K562 (cell line): Measurements from ENCODE around the gene CNTRL. TPM values are rescaled to one million over a fixed set of nuclear protein-coding genes. Genes with fewer than 3 reads are reported as not detected.

Experiments
- ATF1 ChIP-seq, 2 experiments: fragments of 450-650 bp in 1 of 2; IDR thresholded peaks; 2 replicates each; pipeline ENCODE4 v1.6.1; 2016; ENCODE audit warnings: missing compliant biosample characterization in 1 of 2, missing genetic modification characterization in 1 of 2
- CHD2 ChIP-seq: IDR thresholded peaks from 2 replicates; pipeline ENCODE4 v1.6.1; 2011; ENCODE audit warnings: low read depth, low read length
- FOXJ3 ChIP-seq: sonication (generic); formaldehyde crosslinking; IDR thresholded peaks from 2 replicates; pipeline ENCODE4 v1.4.0; 2020; ENCODE audit warnings: mild to moderate bottlenecking, missing genetic modification reagents
- GATAD2A ChIP-seq: fragments of 450-650 bp; IDR thresholded peaks from 2 replicates; pipeline ENCODE4 v1.6.1; 2017
- GTF2B ChIP-seq: IDR thresholded peaks from 2 replicates; pipeline ENCODE4 v1.6.1; 2011; ENCODE audit not compliant: insufficient read length; ENCODE audit errors: extremely low read depth
- HDAC6 ChIP-seq: IDR thresholded peaks from 2 replicates; pipeline ENCODE4 v1.6.1; 2012; ENCODE audit warnings: low read depth, mild to moderate bottlenecking, control low read depth, inconsistent platforms, low read length, moderate library complexity
- KAT8 ChIP-seq: fragments of 450-650 bp; IDR thresholded peaks from 2 replicates; pipeline ENCODE4 v1.6.1; 2016; ENCODE audit warnings: low read depth, mild to moderate bottlenecking
- MTA2 ChIP-seq: fragments of 450-650 bp; IDR thresholded peaks from 2 replicates; pipeline ENCODE4 v1.6.1; 2016; ENCODE audit warnings: low read depth
- PYGO2 ChIP-seq: fragments of 450-650 bp; IDR thresholded peaks from 2 replicates; pipeline ENCODE4 v1.6.1; 2016; ENCODE audit warnings: mild to moderate bottlenecking, missing genetic modification characterization, moderate library complexity, missing compliant biosample characterization
- SIRT6 ChIP-seq: IDR thresholded peaks from one replicate; pipeline ENCODE4 v1.6.1; 2012; ENCODE audit warnings: low read depth, mild to moderate bottlenecking, control low read depth, inconsistent platforms, low read length, moderate library complexity
- SRSF3 ChIP-seq: fragments of 200-400 bp; formaldehyde crosslinking; IDR thresholded peaks from 2 replicates; pipeline ENCODE4 v1.6.1; 2016; ENCODE audit warnings: mild to moderate bottlenecking, low read length, moderate library complexity; ENCODE audit not compliant: insufficient read depth
- TEAD4 ChIP-seq, 2 experiments: sonication (generic) in 1 of 2; formaldehyde crosslinking in 1 of 2; IDR thresholded peaks; 2 replicates each; pipeline versions ENCODE4 v1.6.1 to v1.8.0; 2012 to 2022; ENCODE audit warnings: borderline replicate concordance in 1 of 2, inconsistent platforms in 1 of 2, low read length in 1 of 2, mild to moderate bottlenecking in 1 of 2, missing genetic modification reagents in 1 of 2
- ZBTB1 ChIP-seq: sonication (generic); formaldehyde crosslinking; IDR thresholded peaks from 2 replicates; pipeline ENCODE4 v1.8.1; 2023; ENCODE audit warnings: missing genetic modification reagents, low read depth, mild to moderate bottlenecking, borderline replicate concordance
- ZC3H8 ChIP-seq: fragments of 450-650 bp; IDR thresholded peaks from 2 replicates; pipeline ENCODE4 v1.6.1; 2017
- ZNF140 ChIP-seq: fragments of 250-450 bp; sonication (Bioruptor Pico); IDR thresholded peaks from 2 replicates; pipeline ENCODE4 v1.8.0; 2021; ENCODE audit warnings: moderate library complexity, mild to moderate bottlenecking, inconsistent platforms
- ZNF224 ChIP-seq: sonication (generic); formaldehyde crosslinking; IDR thresholded peaks from 2 replicates; pipeline ENCODE4 v1.8.0; 2022; ENCODE audit warnings: mild to moderate bottlenecking, missing genetic modification reagents
- ZNF639 ChIP-seq, 2 experiments: fragments of 200-800 bp in 1 of 2; sonication (Bioruptor generic) in 1 of 2; sonication (generic) in 1 of 2; formaldehyde crosslinking in 1 of 2; IDR thresholded peaks in 1 of 2; conservative IDR thresholded peaks in 1 of 2; 2 replicates each; pipeline versions ENCODE4 v1.5.0 to v1.6.1; 2016 to 2020; ENCODE audit warnings: missing compliant biosample characterization in 1 of 2, missing genetic modification characterization in 1 of 2, missing genetic modification reagents in 1 of 2
- polyA plus RNA-seq, 8 experiments: library from polyadenylated mRNA; depleted of rRNA in 4 of 8; stranded (reverse) in 5 of 8; unstranded in 3 of 8; fragments of >200 nt; fragmentation: Nextera tagmentation in 2 of 8; fragmentation: Illumina TruSeq in 1 of 8; extraction: Ambion mirVana in 2 of 8; extraction: Trizol in 1 of 8; gene quantifications; 2 replicates each; pipeline versions ENCODE4 v1.2.1 to v1.2.3, GENCODE V29; 2011 to 2014; ENCODE audit warnings: inconsistent platforms in 1 of 8, missing spikeins in 1 of 8
- total RNA-seq, 7 experiments: library from RNA; depleted of rRNA in 6 of 7; stranded (reverse); fragments of >200 nt in 6 of 7; fragmentation: Illumina TruSeq in 2 of 7; extraction: Trizol in 2 of 7; gene quantifications; 2 replicates each; pipeline versions ENCODE4 v1.2.1 to v1.2.3, GENCODE V29; 2011 to 2021; ENCODE audit warnings: low replicate concordance in 1 of 7
- TF ChIP-seq, protein P1 (sequence below): fragments of 250-450 bp; sonication (Bioruptor Pico); IDR thresholded peaks from 2 replicates; pipeline ENCODE4 v1.9.0; 2021; ENCODE audit warnings: mild to moderate bottlenecking

The CNTRL gene
- total and polyA plus RNA-seq, 9 of the 15 experiments (the other 6 are each of a cell fraction or from before 2014, with no cell fraction given), result 9.2 to 28.9 (median 20.5) TPM

DNA sequence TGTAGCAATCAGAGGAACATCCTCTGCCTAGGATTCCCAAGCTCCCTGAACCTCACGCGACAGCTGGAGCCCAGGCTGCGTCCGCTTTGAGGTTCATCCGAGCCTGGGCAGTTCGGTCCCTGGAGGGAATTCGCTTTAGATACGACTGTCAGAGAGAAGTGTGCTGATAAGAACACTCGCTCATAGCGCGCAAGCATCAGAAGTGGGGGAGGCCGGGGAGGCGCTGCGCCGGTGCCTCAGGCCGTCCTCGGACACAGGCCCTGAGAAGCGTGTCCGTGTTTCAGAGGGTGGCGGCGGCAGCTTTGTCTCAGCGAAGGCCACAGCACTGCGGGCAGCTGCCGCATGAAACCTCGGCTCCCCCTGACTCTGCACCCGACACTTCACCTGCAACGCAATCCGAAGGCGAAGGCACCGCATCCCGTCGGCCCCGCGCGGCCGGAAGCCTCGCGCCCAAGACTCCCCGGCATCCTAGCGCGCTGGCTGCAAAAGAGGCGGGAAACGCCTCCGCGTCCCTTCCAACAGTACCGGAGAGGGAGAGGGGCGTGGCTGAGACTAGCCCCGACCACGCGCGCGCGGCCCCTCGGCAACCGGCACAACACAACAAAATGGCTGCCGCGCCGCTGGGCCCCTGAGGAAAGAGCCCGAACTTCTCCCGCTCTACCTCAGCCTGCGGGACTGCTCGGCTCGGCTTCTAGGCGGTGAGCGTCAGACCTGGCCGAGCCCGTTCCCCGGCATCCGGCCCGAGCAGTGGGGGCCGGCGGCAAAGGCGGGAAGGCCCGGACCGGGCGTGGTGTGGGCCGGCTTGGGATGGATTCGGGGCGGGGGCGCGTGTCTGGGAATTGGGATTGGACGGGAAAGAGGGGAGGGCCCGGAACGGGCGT is at the start of gene CNTRL (continued):
- TF ChIP-seq FOXJ3 (CRISPR knock-in tag) (peak; percentile 82), CHD2 (peak; percentile 48), HDAC6 (0 out of 2 replicates have a peak, but pooled peaks have one; percentile 46), GATAD2A (peak; percentile 71; the same call in 1 of the 2 replicates), SRSF3 (no peak), SIRT6 (no peak), ATF1 (CRISPR knock-in tag; IDR thresholded peaks at IDR 0.05) (no peak), ATF1 (tag; IDR thresholded peaks at IDR 0.05) (peak; percentile 88), TEAD4 (IDR thresholded peaks at IDR 0.05; ENCODE audit: low read length) (peak; percentile 60), TEAD4 (CRISPR knock-in tag; IDR thresholded peaks at IDR 0.05; ENCODE audit: borderline replicate concordance) (peak; percentile 61; the same call in 1 of the 2 replicates), PYGO2 (tag) (no peak), ZNF224 (peak; percentile 87; the same call in 1 of the 2 replicates), ZNF140 (CRISPR knock-in tag) (no peak), ZBTB1 (CRISPR knock-in tag) (peak; percentile 91), ZNF639 (CRISPR knock-in tag; conservative IDR thresholded peaks at IDR 0.05 in 1 of 2, IDR thresholded peaks at IDR 0.05 in 1 of 2) (peak in 1 of 2 experiments; percentile 91; a peak in 2 of 4 replicates), MTA2 (no peak), KAT8 (no peak), GTF2B (no peak), ZC3H8 (no peak)
- TF ChIP-seq, protein P1, sequence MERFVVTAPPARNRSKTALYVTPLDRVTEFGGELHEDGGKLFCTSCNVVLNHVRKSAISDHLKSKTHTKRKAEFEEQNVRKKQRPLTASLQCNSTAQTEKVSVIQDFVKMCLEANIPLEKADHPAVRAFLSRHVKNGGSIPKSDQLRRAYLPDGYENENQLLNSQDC (CRISPR knock-in tag), result no peak
